HG03432 (cell line): ENCODE measurements around the gene PID1.
"Not testable (repeated sequence)": the region's sequence is repeated elsewhere in the genome, so short reads cannot be mapped to it uniquely, and the experiment has no call there.

Experiments
- ATAC-seq: cut with Tn5 transposase; IDR thresholded peaks from one replicate; pipeline ENCODE4 v1.9.1; 2021; ENCODE audit warnings: mild to moderate bottlenecking, moderate library complexity; ENCODE audit not compliant: unreplicated experiment

PID1 gene

GRCh38 chr2:229220254-229220653, 50.8 kb downstream of the PID1 start:
- no peak for ATAC-seq

- no peak for ATAC-seq
Measured at GRCh38 chr2:229218329-229218921, 52.7 kb downstream of the PID1 start.

GRCh38 chr2:229212241-229212640, 58.8 kb downstream of the PID1 start:
- no peak for ATAC-seq

GRCh38 chr2:229210641-229211040, 60.4 kb downstream of the PID1 start:
- no peak for ATAC-seq

GRCh38 chr2:229206548-229206947, 64.5 kb downstream of the PID1 start:
- ATAC-seq: no peak

- ATAC-seq: no peak
Measured at GRCh38 chr2:229205704-229206103, 65.4 kb downstream of the PID1 start.

GRCh38 chr2:229202646-229203045, 68.4 kb downstream of the PID1 start:
- no peak for ATAC-seq

- ATAC-seq: no peak
Measured at GRCh38 chr2:229201521-229201920, 69.6 kb downstream of the PID1 start.

GRCh38 chr2:229199267-229199666, 71.8 kb downstream of the PID1 start:
- no peak for ATAC-seq

- ATAC-seq: no peak
Measured at GRCh38 chr2:229196448-229196847, 74.6 kb downstream of the PID1 start.

- ATAC-seq: no peak
Measured at GRCh38 chr2:229195346-229195947, 75.6 kb downstream of the PID1 start.

GRCh38 chr2:229193281-229193680, 77.8 kb downstream of the PID1 start:
- no peak for ATAC-seq

GRCh38 chr2:229191413-229191812, 79.7 kb downstream of the PID1 start:
- no peak for ATAC-seq

- ATAC-seq: not testable (repeated sequence)
Measured at GRCh38 chr2:229187123-229187522, 84.0 kb downstream of the PID1 start.

GRCh38 chr2:229181641-229182040, 89.4 kb downstream of the PID1 start:
- ATAC-seq: no peak

- no peak for ATAC-seq
Measured at GRCh38 chr2:229180658-229181057, 90.4 kb downstream of the PID1 start.

- no peak for ATAC-seq
Measured at GRCh38 chr2:229179628-229180027, 91.5 kb downstream of the PID1 start.

GRCh38 chr2:229178706-229179105, 92.4 kb downstream of the PID1 start:
- no peak for ATAC-seq

GRCh38 chr2:229178117-229178516, 93.0 kb downstream of the PID1 start:
- ATAC-seq: no peak

GRCh38 chr2:229176136-229176535, 95.0 kb downstream of the PID1 start:
- ATAC-seq: no peak

- no peak for ATAC-seq
Measured at GRCh38 chr2:229175497-229175863, 95.6 kb downstream of the PID1 start.

GRCh38 chr2:229174794-229175496, 96.1 kb downstream of the PID1 start:
- no peak for ATAC-seq
